GM13977 (cell line): ENCODE results near the gene RASGRF1.

ENCODE experiments used
- DNase-seq: peaks from one replicate; pipeline ENCODE4 v3.0.0; 2012; ENCODE audit warnings: low spot score
- CTCF ChIP-seq: IDR thresholded peaks from 2 replicates; pipeline ENCODE4 v1.5.1; 2012; ENCODE audit warnings: mild to moderate bottlenecking, control low read depth; ENCODE audit not compliant: insufficient read depth; ENCODE audit errors: extremely low read depth, missing control alignments
- in situ Hi-C: fragments of 300-500 bp; cut with MboI; formaldehyde crosslinking; loops from one replicate; pipeline ENCODE4 v1.12.0; 2022; ENCODE audit warnings: low sequenced_read_pairs, low pct_unique_long_range_greater_than_20kb, mixed read lengths, inconsistent platforms; ENCODE audit not compliant: unreplicated experiment

The RASGRF1 gene

GRCh38 chr15:78979456-78980320 lies 110.9 kb downstream of the RASGRF1 start:
- DNase-seq: peak; percentile 65
- in situ Hi-C loops: loop anchor here (10.0 kb wide), 1 partner anchor 65 kb away; no protein-coding TSS in a partner anchor
- TF ChIP-seq CTCF: peak; percentile 72

GRCh38 chr15:78978601-78979179 lies 111.9 kb downstream of the RASGRF1 start:
- in situ Hi-C loops: no loop called here
- DNase-seq: no peak
- no peak for TF ChIP-seq CTCF

- in situ Hi-C loops: no loop called here
- TF ChIP-seq CTCF: no peak
- peak; percentile 47 for DNase-seq
Measured at GRCh38 chr15:78977591-78978347, 112.8 kb downstream of the RASGRF1 start.

- in situ Hi-C loops: no loop called here
Measured at GRCh38 chr15:78977091-78977571, 113.4 kb downstream of the RASGRF1 start.

DNA sequence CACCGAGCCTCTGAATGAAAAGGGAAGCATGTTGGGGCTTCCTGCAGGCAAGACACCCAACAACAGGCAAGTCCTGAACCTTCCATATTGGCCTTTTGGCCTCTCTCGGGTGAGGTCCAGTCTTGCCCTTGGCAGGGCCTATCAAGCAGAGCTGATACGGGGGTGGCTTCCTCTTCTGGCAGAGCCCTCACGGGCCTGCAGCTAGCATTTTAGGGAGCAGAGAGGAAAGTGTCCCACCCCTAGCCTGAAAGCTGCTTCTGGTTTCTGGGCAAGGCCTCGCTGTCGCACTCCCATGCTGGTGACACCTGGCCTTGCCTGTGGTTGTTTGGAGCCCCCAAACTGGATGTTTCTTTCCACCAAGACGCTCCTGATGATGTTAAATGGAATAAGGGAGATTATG lies 113.9 kb downstream of the RASGRF1 start:
- no peak for TF ChIP-seq CTCF
- DNase-seq: no peak
- in situ Hi-C loops: no loop called here

More at GRCh38 chr15:78977091-78977571, 113.4 kb downstream of the RASGRF1 start:
- TF ChIP-seq CTCF: no peak
- peak; percentile 85 for DNase-seq

DNA sequence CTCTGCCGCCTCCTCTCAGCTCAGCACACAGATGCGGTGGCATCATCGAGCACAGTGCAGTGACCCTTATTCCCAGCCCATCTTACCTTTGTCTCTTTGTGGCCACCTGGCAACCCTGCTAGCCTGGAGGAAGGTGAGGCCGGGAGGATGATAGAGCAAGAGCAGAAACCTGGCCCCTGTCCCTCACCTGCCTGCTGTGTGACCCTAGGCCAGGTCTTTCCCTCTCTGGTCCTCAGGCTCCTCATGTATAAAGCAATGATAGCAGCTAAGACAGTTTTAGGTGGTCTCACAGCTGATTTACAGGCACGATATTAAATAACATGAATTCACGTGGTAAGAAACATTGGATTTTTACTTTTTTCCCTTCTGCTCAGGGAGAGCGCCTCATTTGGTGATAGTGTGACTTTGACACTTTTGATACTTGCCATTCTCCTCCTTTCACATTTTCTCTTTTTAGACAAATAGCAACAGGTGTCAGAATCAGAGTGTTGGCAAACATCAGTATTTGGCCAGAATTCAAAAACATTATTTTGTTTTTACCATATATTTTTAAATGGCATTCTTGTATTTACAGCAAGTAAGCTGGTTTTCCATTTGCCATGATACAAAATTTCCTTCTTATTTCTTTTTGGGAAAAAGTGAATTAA lies 116.2 kb downstream of the RASGRF1 start:
- no peak for TF ChIP-seq CTCF
- no peak for DNase-seq
- in situ Hi-C loops: no loop called here
